HG03571 (cell line): ENCODE measurements around the gene GNAI2.
A peak's percentile ranks its signal among the peaks of the same experiment; 100 is the strongest.
"Not testable (repeated sequence)": the region's sequence is repeated elsewhere in the genome, so short reads cannot be mapped to it uniquely, and the experiment has no call there.

Experiments
- ATAC-seq: cut with Tn5 transposase; IDR thresholded peaks from one replicate; pipeline ENCODE4 v1.9.1; 2021; ENCODE audit not compliant: unreplicated experiment

The GNAI2 gene

GRCh38 chr3:50224639-50225038 lies 11.4 kb upstream of the GNAI2 start:
- no peak for ATAC-seq

GRCh38 chr3:50226888-50227389 lies 9.1 kb upstream of the GNAI2 start:
- peak; percentile 17 for ATAC-seq

- ATAC-seq: peak; percentile 70
These were observed 8.4 kb upstream of the GNAI2 start for GRCh38 chr3:50227390-50228183.

- not testable (repeated sequence) for ATAC-seq
These were observed 7.7 kb upstream of the GNAI2 start for GRCh38 chr3:50228184-50228763.

- no peak for ATAC-seq
These were observed 6.5 kb upstream of the GNAI2 start for GRCh38 chr3:50229490-50229889.

GRCh38 chr3:50230104-50230793 lies 5.8 kb upstream of the GNAI2 start:
- ATAC-seq: no peak

- no peak for ATAC-seq
These were observed 5.2 kb upstream of the GNAI2 start for GRCh38 chr3:50230794-50231125.

- ATAC-seq: no peak
These were observed 4.4 kb upstream of the GNAI2 start for GRCh38 chr3:50231581-50231980.

- ATAC-seq: no peak
These were observed 3.7 kb upstream of the GNAI2 start for GRCh38 chr3:50232303-50232702.

GRCh38 chr3:50233176-50233575 lies 2.8 kb upstream of the GNAI2 start:
- ATAC-seq: no peak

- ATAC-seq: no peak
These were observed 604 bp downstream of the GNAI2 start for GRCh38 chr3:50236484-50237132.

- ATAC-seq: no peak
These were observed 1.2 kb downstream of the GNAI2 start for GRCh38 chr3:50237133-50237651.

GRCh38 chr3:50237754-50238548 lies 1.9 kb downstream of the GNAI2 start:
- peak; percentile 36 for ATAC-seq

GRCh38 chr3:50238549-50239026 lies 2.6 kb downstream of the GNAI2 start:
- ATAC-seq: no peak

- no peak for ATAC-seq
These were observed 3.6 kb downstream of the GNAI2 start for GRCh38 chr3:50239649-50240048.

GRCh38 chr3:50241163-50241562 lies 5.2 kb downstream of the GNAI2 start:
- no peak for ATAC-seq

- ATAC-seq: no peak
These were observed 5.8 kb downstream of the GNAI2 start for GRCh38 chr3:50241713-50242380.

- no peak for ATAC-seq
These were observed 6.4 kb downstream of the GNAI2 start for GRCh38 chr3:50242381-50242770.

- ATAC-seq: no peak
These were observed 7.0 kb downstream of the GNAI2 start for GRCh38 chr3:50242851-50243542.
